B cell (primary cell): ENCODE results near the gene EEF1A1.

Source experiments
- EZH2 ChIP-seq: IDR thresholded peaks from 2 replicates; pipeline ENCODE4 v1.6.1; 2012; ENCODE audit warnings: borderline replicate concordance, low read depth, mild to moderate bottlenecking, moderate library complexity, low read length; ENCODE audit not compliant: insufficient read depth, poor library complexity, severe bottlenecking
- TF ChIP-seq, protein P1 (sequence below): fragments of 200-600 bp; IDR thresholded peaks from one replicate; pipeline ENCODE4 v1.8.0; 2022; ENCODE audit warnings: antibody characterized with exemption, mild to moderate bottlenecking

DNA sequence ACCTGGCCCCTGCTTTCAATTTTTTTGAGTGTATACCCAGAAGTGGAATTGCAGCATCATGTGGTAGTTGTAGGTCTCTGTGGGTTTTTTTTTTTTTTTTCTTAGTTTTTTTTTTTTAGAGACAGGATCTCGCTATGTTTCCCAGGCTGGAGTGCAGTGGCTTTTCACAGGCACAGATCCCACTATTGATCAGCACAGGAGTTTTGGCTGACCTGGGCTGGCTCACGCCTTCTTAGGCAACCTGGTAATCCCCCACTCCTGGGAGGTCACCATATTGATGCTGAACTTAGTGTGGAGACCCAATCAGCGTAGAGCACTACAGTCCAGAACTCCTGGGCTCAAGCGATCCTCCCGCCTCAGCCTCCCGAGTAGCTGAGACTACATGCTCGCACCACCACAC is 33.4 kb downstream of the EEF1A1 start:
- TF ChIP-seq, protein P1, sequence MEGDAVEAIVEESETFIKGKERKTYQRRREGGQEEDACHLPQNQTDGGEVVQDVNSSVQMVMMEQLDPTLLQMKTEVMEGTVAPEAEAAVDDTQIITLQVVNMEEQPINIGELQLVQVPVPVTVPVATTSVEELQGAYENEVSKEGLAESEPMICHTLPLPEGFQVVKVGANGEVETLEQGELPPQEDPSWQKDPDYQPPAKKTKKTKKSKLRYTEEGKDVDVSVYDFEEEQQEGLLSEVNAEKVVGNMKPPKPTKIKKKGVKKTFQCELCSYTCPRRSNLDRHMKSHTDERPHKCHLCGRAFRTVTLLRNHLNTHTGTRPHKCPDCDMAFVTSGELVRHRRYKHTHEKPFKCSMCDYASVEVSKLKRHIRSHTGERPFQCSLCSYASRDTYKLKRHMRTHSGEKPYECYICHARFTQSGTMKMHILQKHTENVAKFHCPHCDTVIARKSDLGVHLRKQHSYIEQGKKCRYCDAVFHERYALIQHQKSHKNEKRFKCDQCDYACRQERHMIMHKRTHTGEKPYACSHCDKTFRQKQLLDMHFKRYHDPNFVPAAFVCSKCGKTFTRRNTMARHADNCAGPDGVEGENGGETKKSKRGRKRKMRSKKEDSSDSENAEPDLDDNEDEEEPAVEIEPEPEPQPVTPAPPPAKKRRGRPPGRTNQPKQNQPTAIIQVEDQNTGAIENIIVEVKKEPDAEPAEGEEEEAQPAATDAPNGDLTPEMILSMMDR: no peak
- TF ChIP-seq EZH2: no peak
